ENCODE measurements around the gene SASH1. TPM values are rescaled to one million over a fixed set of nuclear protein-coding genes. Genes with fewer than 3 reads are reported as not detected.
A peak's percentile ranks its signal among the peaks of the same experiment; 100 is the strongest.

SASH1 gene
- total RNA-seq, 1 donor from 2014 or later, result 70.2 TPM

- peak overlapping the region; percentile 87 to 88 for H3K27ac ChIP-seq
- peaks cover 0 to 45% of the 10 kb centered on the region in 2 donors for H3K4me1 ChIP-seq
- DNase-seq (ENCODE audit: low spot score in 2 of 2), result no peak
- no peaks in the 10 kb centered on the region for H3K36me3 ChIP-seq
- TF ChIP-seq CTCF (IDR thresholded peaks at IDR 0.05), result no peak
- H3K9me3 ChIP-seq, result no peaks in the 10 kb centered on the region
- intact Hi-C loops (cut with DNase I), result loop anchor here (5.0 kb wide), 1 partner anchor 93 kb away; no protein-coding TSS in a partner anchor
- H3K4me3 ChIP-seq, result no peak overlapping the region
- H3K27me3 ChIP-seq, result no peaks in the 10 kb centered on the region
Observed at GRCh38 chr6:148500402-148500801, 157.8 kb downstream of the SASH1 start.

GRCh38 chr6:148501178-148501590 lies 158.5 kb downstream of the SASH1 start:
- Histone ChIP-seq H3K27me3 (no peaks in the 10 kb centered on the region), H3K27ac (peak overlapping the region; percentile 87 to 88), H3K36me3 (no peaks in the 10 kb centered on the region), H3K4me3 (peak overlapping the region in 1 of 2 donors; percentile 33), H3K9me3 (no peaks in the 10 kb centered on the region), H3K4me1 (peaks cover 0 to 37% of the 10 kb centered on the region in 2 donors)
- no peak for TF ChIP-seq CTCF (IDR thresholded peaks at IDR 0.05)
- intact Hi-C loops (cut with DNase I), result loop anchor here (5.0 kb wide), 1 partner anchor 94 kb away; no protein-coding TSS in a partner anchor
- peak in 1 of 2 donors; percentile 89 for DNase-seq (ENCODE audit: low spot score in 2 of 2)

- intact Hi-C loops (cut with DNase I), result loop anchor here (5.0 kb wide), 1 partner anchor 95 kb away; no protein-coding TSS in a partner anchor
- TF ChIP-seq CTCF (IDR thresholded peaks at IDR 0.05), result no peak
- peak overlapping the region; percentile 87 to 88 for H3K27ac ChIP-seq
- no peaks in the 10 kb centered on the region for H3K27me3 ChIP-seq
- H3K4me1 ChIP-seq, result peaks cover 0 to 30% of the 10 kb centered on the region in 2 donors
- DNase-seq (ENCODE audit: low spot score in 2 of 2), result no peak
- H3K36me3 ChIP-seq, result no peaks in the 10 kb centered on the region
- H3K9me3 ChIP-seq, result no peaks in the 10 kb centered on the region
- H3K4me3 ChIP-seq, result peak overlapping the region in 1 of 2 donors; percentile 33
Observed at GRCh38 chr6:148502083-148502772, 159.6 kb downstream of the SASH1 start.

- H3K4me3 ChIP-seq, result no peak overlapping the region
- no peaks in the 10 kb centered on the region for H3K9me3 ChIP-seq
- H3K4me1 ChIP-seq, result peaks cover 0 to 34% of the 10 kb centered on the region in 2 donors
- H3K27me3 ChIP-seq, result no peaks in the 10 kb centered on the region
- no peak for DNase-seq (ENCODE audit: low spot score in 2 of 2)
- no peak for TF ChIP-seq CTCF (IDR thresholded peaks at IDR 0.05)
- H3K36me3 ChIP-seq, result no peaks in the 10 kb centered on the region
- peak overlapping the region; percentile 87 to 88 for H3K27ac ChIP-seq
- intact Hi-C loops (cut with DNase I), result loop anchor here (5.0 kb wide), 1 partner anchor 95 kb away; no protein-coding TSS in a partner anchor
Observed at GRCh38 chr6:148502773-148503135, 160.1 kb downstream of the SASH1 start.

GRCh38 chr6:148503703-148504102 lies 161.1 kb downstream of the SASH1 start:
- no peak for TF ChIP-seq CTCF (IDR thresholded peaks at IDR 0.05)
- H3K36me3 ChIP-seq, result no peaks in the 10 kb centered on the region
- no peaks in the 10 kb centered on the region for H3K9me3 ChIP-seq
- H3K27me3 ChIP-seq, result no peaks in the 10 kb centered on the region
- DNase-seq (ENCODE audit: low spot score in 2 of 2), result no peak
- H3K4me1 ChIP-seq, result peaks cover 0 to 35% of the 10 kb centered on the region in 2 donors
- intact Hi-C loops (cut with DNase I), result loop anchor here (5.0 kb wide), 1 partner anchor 96 kb away; no protein-coding TSS in a partner anchor
- no peak overlapping the region for H3K27ac ChIP-seq
- no peak overlapping the region for H3K4me3 ChIP-seq
